KMS-11 (cell line): Measurements from ENCODE around the gene IKBKE.

Experiments used
- H2AFZ ChIP-seq: fragments of 200-600 bp; sonication (generic); 2 replicates; pipeline ENCODE4 v1.6.1; 2016; ENCODE audit warnings: antibody characterized with exemption, mixed run types, low read depth
- H3K27ac ChIP-seq: fragments of 200-600 bp; sonication (generic); 2 replicates; pipeline ENCODE4 v1.6.1; 2016; ENCODE audit warnings: mild to moderate bottlenecking, mixed run types
- H3K27me3 ChIP-seq: fragments of 200-600 bp; sonication (generic); 2 replicates; pipeline ENCODE4 v1.6.1; 2017; ENCODE audit warnings: mild to moderate bottlenecking, low read depth, mixed run types, moderate library complexity; ENCODE audit not compliant: insufficient read depth
- H3K36me3 ChIP-seq: fragments of 200-600 bp; sonication (generic); 2 replicates; pipeline ENCODE4 v1.6.1; 2017; ENCODE audit warnings: mild to moderate bottlenecking, mixed run types; ENCODE audit not compliant: insufficient read depth
- H3K4me1 ChIP-seq: fragments of 200-600 bp; sonication (generic); 2 replicates; pipeline ENCODE4 v1.6.1; 2016; ENCODE audit warnings: mild to moderate bottlenecking, low read depth, mixed run types; ENCODE audit not compliant: poor library complexity, severe bottlenecking
- H3K4me2 ChIP-seq: fragments of 200-600 bp; sonication (generic); 2 replicates; pipeline ENCODE4 v1.7.0; 2016; ENCODE audit warnings: mild to moderate bottlenecking, mixed run types
- H3K4me3 ChIP-seq: fragments of 200-600 bp; sonication (generic); IDR thresholded peaks from 2 replicates; pipeline ENCODE4 v1.6.1; 2017; ENCODE audit warnings: low read depth, low read length, mixed read lengths; ENCODE audit not compliant: insufficient read depth
- H3K79me2 ChIP-seq: fragments of 200-600 bp; sonication (generic); 2 replicates; pipeline ENCODE4 v1.6.1; 2016; ENCODE audit warnings: low read depth, mixed run types; ENCODE audit not compliant: insufficient read depth
- H3K9ac ChIP-seq: fragments of 200-600 bp; sonication (generic); 2 replicates; pipeline ENCODE4 v1.6.1; 2016; ENCODE audit warnings: mild to moderate bottlenecking, mixed run types
- H4K20me1 ChIP-seq: fragments of 200-600 bp; sonication (generic); 2 replicates; pipeline ENCODE4 v1.6.1; 2016; ENCODE audit warnings: mild to moderate bottlenecking, mixed run types; ENCODE audit not compliant: insufficient read depth
- TF ChIP-seq, protein P1 (sequence below): fragments of 200-600 bp; sonication (generic); conservative IDR thresholded peaks from 2 replicates; pipeline ENCODE4 v1.6.1; 2017; ENCODE audit warnings: low read depth, mild to moderate bottlenecking, antibody characterized with exemption, low read length, moderate library complexity, mixed read lengths

IKBKE gene

DNA sequence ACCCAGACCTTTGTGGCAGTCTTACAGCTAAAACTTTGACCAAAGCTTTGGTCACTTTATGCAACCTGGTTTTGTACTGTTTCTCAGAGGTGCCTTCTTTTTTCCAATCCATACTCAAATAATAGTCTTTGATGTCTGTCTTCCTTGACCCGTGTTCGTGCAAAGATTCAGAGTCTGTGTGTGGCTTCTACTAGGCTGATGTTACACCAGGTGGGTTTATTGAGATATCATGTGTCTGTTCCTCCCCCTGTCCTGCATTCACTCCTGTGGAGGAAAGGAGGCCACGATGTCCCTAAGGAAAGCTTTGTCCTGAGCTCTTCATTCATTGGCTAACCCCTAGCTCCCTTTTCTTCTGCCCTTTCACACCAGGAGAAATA, 15.0 kb upstream of the IKBKE start:
- H3K4me3 ChIP-seq = no peak overlapping the region
- no peaks in the 10 kb centered on the region for H3K27me3 ChIP-seq
- H3K27ac ChIP-seq = no peak overlapping the region
- H4K20me1 ChIP-seq = no peaks in the 10 kb centered on the region
- no peak overlapping the region for H2AFZ ChIP-seq
- peaks cover 14% of the 10 kb centered on the region for H3K4me1 ChIP-seq
- no peak overlapping the region for H3K9ac ChIP-seq
- H3K79me2 ChIP-seq = no peaks in the 10 kb centered on the region
- no peak overlapping the region for H3K4me2 ChIP-seq
- H3K36me3 ChIP-seq = no peaks in the 10 kb centered on the region
- TF ChIP-seq, protein P1, sequence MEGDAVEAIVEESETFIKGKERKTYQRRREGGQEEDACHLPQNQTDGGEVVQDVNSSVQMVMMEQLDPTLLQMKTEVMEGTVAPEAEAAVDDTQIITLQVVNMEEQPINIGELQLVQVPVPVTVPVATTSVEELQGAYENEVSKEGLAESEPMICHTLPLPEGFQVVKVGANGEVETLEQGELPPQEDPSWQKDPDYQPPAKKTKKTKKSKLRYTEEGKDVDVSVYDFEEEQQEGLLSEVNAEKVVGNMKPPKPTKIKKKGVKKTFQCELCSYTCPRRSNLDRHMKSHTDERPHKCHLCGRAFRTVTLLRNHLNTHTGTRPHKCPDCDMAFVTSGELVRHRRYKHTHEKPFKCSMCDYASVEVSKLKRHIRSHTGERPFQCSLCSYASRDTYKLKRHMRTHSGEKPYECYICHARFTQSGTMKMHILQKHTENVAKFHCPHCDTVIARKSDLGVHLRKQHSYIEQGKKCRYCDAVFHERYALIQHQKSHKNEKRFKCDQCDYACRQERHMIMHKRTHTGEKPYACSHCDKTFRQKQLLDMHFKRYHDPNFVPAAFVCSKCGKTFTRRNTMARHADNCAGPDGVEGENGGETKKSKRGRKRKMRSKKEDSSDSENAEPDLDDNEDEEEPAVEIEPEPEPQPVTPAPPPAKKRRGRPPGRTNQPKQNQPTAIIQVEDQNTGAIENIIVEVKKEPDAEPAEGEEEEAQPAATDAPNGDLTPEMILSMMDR = no peak

DNA sequence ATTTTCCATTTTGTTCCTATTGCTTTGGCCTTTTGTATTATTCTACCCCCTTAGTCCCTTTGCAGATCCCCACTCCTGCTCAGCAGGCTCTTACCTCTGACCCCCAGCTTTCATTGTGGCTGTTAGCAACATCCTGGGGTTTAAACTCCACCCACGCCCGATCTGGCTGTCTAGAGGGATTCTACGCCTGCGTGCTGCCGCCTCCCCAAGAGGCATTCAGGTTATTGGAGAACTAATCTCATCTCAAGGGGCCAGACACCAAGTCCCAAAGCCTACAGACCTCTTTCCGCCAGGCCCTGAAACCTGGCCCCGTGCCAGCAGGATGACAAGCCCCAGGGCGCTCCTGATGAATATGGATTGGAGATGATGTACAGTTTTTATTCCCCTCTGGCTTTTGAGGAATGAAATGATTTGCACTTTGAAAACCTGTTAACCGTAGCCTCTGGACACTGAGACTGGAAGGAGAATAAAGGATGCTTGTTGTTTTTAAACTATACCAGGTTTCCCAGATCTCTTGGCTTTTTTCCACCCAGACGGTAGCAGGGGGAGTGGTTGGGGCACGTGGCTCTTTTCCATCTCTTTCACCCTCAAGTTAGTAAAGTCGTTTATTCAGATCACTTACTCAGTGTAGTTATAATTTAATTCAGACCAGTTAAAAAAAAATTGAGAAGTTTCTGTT, 14.5 kb upstream of the IKBKE start:
- H2AFZ ChIP-seq = no peak overlapping the region
- no peak overlapping the region for H3K9ac ChIP-seq
- H4K20me1 ChIP-seq = no peaks in the 10 kb centered on the region
- no peaks in the 10 kb centered on the region for H3K36me3 ChIP-seq
- H3K79me2 ChIP-seq = no peaks in the 10 kb centered on the region
- H3K4me1 ChIP-seq = peaks cover 14% of the 10 kb centered on the region
- no peaks in the 10 kb centered on the region for H3K27me3 ChIP-seq
- H3K27ac ChIP-seq = no peak overlapping the region
- TF ChIP-seq, protein P1 = no peak
- H3K4me2 ChIP-seq = no peak overlapping the region
- H3K4me3 ChIP-seq = no peak overlapping the region

DNA sequence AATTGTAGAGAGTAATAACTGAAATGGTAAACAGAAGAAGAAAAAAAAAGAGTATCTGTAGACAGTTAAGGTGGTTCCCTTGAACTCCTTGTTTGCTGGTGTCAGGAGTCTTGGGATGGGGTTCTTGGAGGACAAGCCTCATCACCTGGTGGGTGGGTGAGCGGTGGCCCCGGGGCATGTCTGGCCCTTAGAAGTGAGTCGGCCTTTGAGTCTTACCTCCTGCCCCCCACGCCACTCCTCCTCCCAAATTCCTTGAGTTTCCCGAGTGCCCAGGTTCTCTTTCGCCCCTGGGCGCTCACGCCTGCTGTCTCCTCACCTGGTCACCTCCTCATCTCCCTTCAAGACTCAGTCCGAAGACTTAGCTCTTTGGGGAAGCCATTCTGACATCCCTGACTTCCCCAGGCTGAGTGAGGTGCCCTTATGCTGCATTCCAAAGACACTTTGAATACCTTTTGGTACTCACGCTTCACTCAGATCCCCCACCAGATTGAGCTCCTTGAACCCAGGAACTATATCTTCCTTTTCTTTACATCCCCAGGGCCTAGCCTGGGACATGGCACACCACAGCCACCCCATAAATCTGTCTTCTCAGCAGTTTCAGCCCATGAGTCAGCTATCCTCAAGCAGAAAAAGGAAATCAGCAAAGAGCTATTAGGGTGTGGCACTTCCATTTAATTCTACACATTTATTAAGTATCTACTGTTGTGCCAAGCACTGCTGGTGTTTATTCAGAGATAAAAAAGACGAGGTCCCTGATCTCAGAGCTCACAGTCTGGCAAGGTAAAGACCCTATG, 13.5 kb upstream of the IKBKE start:
- H3K4me2 ChIP-seq = peak overlapping the region; percentile 36
- H4K20me1 ChIP-seq = no peaks in the 10 kb centered on the region
- TF ChIP-seq, protein P1 = no peak
- peaks cover 14% of the 10 kb centered on the region for H3K4me1 ChIP-seq
- no peak overlapping the region for H3K9ac ChIP-seq
- no peak overlapping the region for H2AFZ ChIP-seq
- H3K27ac ChIP-seq = no peak overlapping the region
- H3K36me3 ChIP-seq = no peaks in the 10 kb centered on the region
- H3K27me3 ChIP-seq = no peaks in the 10 kb centered on the region
- H3K4me3 ChIP-seq = no peak overlapping the region
- no peaks in the 10 kb centered on the region for H3K79me2 ChIP-seq

DNA sequence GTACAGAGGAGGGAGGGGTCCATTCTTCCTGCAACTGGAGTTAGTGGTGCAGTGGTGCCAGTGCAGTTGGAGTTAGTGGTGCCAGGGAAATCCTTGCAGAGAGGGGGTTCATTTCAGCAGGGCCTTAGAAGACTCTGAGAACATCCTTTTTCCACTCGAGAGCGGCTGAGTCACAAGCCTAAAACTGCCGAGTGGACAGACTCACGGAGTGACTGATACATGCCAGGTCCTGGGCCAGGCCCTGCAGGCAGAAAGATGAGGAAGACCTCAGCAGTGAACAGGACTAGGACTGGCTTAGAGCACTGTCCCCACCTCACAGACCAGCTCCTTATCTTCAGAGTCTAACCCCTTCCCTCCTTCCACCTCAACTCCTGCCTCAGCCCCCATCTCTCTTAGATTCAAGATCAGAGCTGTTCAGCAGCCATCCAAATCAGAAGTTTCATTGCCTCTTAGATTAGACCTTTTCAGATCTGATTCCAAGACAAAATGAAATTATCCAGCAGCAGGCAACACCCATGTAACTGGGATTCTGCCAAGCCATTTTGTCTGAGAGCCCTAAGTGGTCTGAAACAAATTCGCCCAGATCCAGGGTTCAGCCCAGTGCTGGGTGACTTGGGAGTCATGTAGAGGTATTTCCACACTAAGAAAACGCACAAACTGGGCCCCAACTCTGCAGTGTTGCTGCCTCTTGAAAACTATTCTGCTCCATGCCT, 12.7 kb upstream of the IKBKE start:
- Histone ChIP-seq H3K27me3 (no peaks in the 10 kb centered on the region), H3K36me3 (no peaks in the 10 kb centered on the region), H3K9ac (no peak overlapping the region), H3K4me3 (no peak overlapping the region), H2AFZ (no peak overlapping the region), H3K27ac (no peak overlapping the region), H3K4me2 (peak overlapping the region; percentile 36; the same call in 1 of the 2 replicates), H3K4me1 (peaks cover 14% of the 10 kb centered on the region), H3K79me2 (no peaks in the 10 kb centered on the region), H4K20me1 (no peaks in the 10 kb centered on the region)
- TF ChIP-seq, protein P1 = no peak
